ENCODE measurements around the gene SLC6A6.
A peak's percentile ranks its signal among the peaks of the same experiment; 100 is the strongest.

The SLC6A6 gene

GRCh38 chr3:14422016-14422963 is 19.9 kb downstream of the SLC6A6 start:
- Histone ChIP-seq H3K79me2 (ENCODE audit: insufficient read depth, low read length) (peaks cover 89% of the 10 kb centered on the region), H3K4me2 (ENCODE audit: low read depth, low read length, poor library complexity, severe bottlenecking) (no peak overlapping the region), H3K9ac (ENCODE audit: low read length) (no peak overlapping the region), H3K27ac (ENCODE audit: low read depth, low read length) (no peak overlapping the region), H3K36me3 (ENCODE audit: low read length) (no peaks in the 10 kb centered on the region), H3K9me3 (ENCODE audit: insufficient read depth, low read length) (no peaks in the 10 kb centered on the region), H3K27me3 (ENCODE audit: low read length) (no peaks in the 10 kb centered on the region), H3K4me3 (ENCODE audit: insufficient read depth, low read length, poor library complexity, severe bottlenecking) (no peak overlapping the region), H4K20me1 (ENCODE audit: low read depth, low read length) (no peaks in the 10 kb centered on the region), H3K9me2 (replicated peaks; ENCODE audit: insufficient read depth, low read length) (no peaks in the 10 kb centered on the region), H2AFZ (ENCODE audit: low read depth, low read length, severe bottlenecking) (no peak overlapping the region), H3F3A (ENCODE audit: insufficient read depth) (peaks cover 16% of the 10 kb centered on the region)
- no peak for TF ChIP-seq EZH2phosphoT487 (conservative IDR thresholded peaks at IDR 0.05; ENCODE audit: low read length)
- no peak for TF ChIP-seq CTCF (IDR thresholded peaks at IDR 0.05; ENCODE audit: insufficient read depth, low read length, poor library complexity, severe bottlenecking)

GRCh38 chr3:14423197-14423743 is 20.9 kb downstream of the SLC6A6 start:
- H3K4me2 ChIP-seq (ENCODE audit: low read depth, low read length, poor library complexity, severe bottlenecking) = no peak overlapping the region

GRCh38 chr3:14423963-14424362 is 21.6 kb downstream of the SLC6A6 start:
- Histone ChIP-seq H3K4me2 (ENCODE audit: low read depth, low read length, poor library complexity, severe bottlenecking) (no peak overlapping the region), H3K27ac (ENCODE audit: low read depth, low read length) (no peak overlapping the region), H4K20me1 (ENCODE audit: low read depth, low read length) (no peaks in the 10 kb centered on the region), H3F3A (ENCODE audit: insufficient read depth) (peaks cover 33% of the 10 kb centered on the region), H3K9me2 (replicated peaks; ENCODE audit: insufficient read depth, low read length) (no peaks in the 10 kb centered on the region), H3K36me3 (ENCODE audit: low read length) (no peaks in the 10 kb centered on the region), H3K9me3 (ENCODE audit: insufficient read depth, low read length) (no peaks in the 10 kb centered on the region), H3K79me2 (ENCODE audit: insufficient read depth, low read length) (peaks cover 82% of the 10 kb centered on the region), H3K4me3 (ENCODE audit: insufficient read depth, low read length, poor library complexity, severe bottlenecking) (no peak overlapping the region), H3K27me3 (ENCODE audit: low read length) (no peaks in the 10 kb centered on the region), H3K9ac (ENCODE audit: low read length) (peak overlapping the region; percentile 5; the same call in 1 of the 2 replicates), H2AFZ (ENCODE audit: low read depth, low read length, severe bottlenecking) (no peak overlapping the region)
- no peak for TF ChIP-seq CTCF (IDR thresholded peaks at IDR 0.05; ENCODE audit: insufficient read depth, low read length, poor library complexity, severe bottlenecking)
- TF ChIP-seq EZH2phosphoT487 (conservative IDR thresholded peaks at IDR 0.05; ENCODE audit: low read length) = no peak

More at GRCh38 chr3:14423197-14423743, 20.9 kb downstream of the SLC6A6 start:
- Histone ChIP-seq H3K79me2 (ENCODE audit: insufficient read depth, low read length) (peaks cover 87% of the 10 kb centered on the region), H3F3A (ENCODE audit: insufficient read depth) (peaks cover 26% of the 10 kb centered on the region), H4K20me1 (ENCODE audit: low read depth, low read length) (no peaks in the 10 kb centered on the region), H3K9me2 (replicated peaks; ENCODE audit: insufficient read depth, low read length) (no peaks in the 10 kb centered on the region), H3K9me3 (ENCODE audit: insufficient read depth, low read length) (no peaks in the 10 kb centered on the region), H3K27ac (ENCODE audit: low read depth, low read length) (no peak overlapping the region), H3K9ac (ENCODE audit: low read length) (no peak overlapping the region), H2AFZ (ENCODE audit: low read depth, low read length, severe bottlenecking) (no peak overlapping the region), H3K4me3 (ENCODE audit: insufficient read depth, low read length, poor library complexity, severe bottlenecking) (no peak overlapping the region), H3K36me3 (ENCODE audit: low read length) (no peaks in the 10 kb centered on the region), H3K27me3 (ENCODE audit: low read length) (no peaks in the 10 kb centered on the region)
- TF ChIP-seq EZH2phosphoT487 (conservative IDR thresholded peaks at IDR 0.05; ENCODE audit: low read length) = no peak
- TF ChIP-seq CTCF (IDR thresholded peaks at IDR 0.05; ENCODE audit: insufficient read depth, low read length, poor library complexity, severe bottlenecking) = no peak

Measured in SU-DHL-6 (cell line).